NCI-H2171 (cell line): ENCODE measurements around the gene RILPL2.
"Not testable (repeated sequence)": the region's sequence is repeated elsewhere in the genome, so short reads cannot be mapped to it uniquely, and the experiment has no call there.

Experiments used
- DNase-seq: peaks from one replicate; lab custom pipeline; 2025; lab: John Stamatoyannopoulos, UW

The RILPL2 gene

DNA sequence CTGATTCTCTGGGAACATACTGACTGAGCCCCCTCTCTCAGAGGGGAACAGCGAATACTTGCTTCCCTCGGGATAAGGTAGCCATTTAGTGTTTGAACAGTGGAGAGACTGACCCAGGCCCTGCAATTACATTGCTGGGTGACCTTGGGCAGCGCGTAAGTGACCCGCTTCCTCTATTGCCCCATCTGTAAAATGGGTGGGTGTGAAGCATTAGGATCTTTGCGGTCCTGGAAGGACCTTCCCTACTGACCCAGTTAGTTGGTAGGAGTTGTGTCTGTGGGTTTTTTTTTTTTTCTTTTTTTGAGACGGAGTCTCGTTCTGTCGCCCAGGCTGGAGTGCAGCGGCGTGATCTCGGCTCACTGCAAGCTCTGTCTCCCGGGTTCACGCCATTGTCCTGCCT is 53.8 kb downstream of the RILPL2 start:
- no peak for DNase-seq

DNA sequence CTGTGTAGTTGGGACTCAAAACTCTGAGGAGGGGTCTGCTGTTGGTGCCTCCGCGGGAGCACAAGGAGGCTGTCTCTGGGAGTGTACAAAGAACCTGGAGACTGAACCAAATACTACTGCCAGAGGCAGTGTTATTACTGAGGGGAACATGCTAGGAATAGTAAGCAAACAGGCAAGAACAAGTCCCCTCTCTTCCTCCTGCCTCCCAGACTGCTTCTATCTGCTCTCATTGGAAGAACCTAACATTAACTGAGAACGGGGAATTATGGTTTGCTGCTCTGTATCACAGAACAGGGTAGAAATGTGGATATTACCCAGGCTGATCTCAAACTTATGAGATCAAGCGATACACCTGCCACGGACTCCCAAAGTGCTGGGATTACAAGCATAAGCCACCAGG is 57.1 kb downstream of the RILPL2 start:
- DNase-seq, result no peak

DNA sequence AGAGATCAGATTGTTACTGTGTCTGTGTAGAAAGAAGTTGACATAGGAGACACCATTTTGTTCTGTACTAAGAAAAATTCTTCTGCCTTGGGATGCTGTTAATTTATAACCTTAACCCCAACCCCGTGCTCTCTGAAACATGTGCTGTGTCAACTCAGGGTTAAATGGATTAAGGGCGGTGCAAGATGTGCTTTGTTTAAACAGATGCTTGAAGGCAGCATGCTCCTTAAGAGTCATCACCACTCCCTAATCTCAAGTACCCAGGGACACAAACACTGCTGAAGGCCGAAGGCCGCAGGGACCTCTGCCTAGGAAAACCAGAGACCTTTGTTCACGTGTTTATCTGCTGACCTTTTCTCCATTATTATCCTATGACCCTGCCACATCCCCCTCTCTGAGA is 64.1 kb downstream of the RILPL2 start:
- DNase-seq, result not testable (repeated sequence)

DNA sequence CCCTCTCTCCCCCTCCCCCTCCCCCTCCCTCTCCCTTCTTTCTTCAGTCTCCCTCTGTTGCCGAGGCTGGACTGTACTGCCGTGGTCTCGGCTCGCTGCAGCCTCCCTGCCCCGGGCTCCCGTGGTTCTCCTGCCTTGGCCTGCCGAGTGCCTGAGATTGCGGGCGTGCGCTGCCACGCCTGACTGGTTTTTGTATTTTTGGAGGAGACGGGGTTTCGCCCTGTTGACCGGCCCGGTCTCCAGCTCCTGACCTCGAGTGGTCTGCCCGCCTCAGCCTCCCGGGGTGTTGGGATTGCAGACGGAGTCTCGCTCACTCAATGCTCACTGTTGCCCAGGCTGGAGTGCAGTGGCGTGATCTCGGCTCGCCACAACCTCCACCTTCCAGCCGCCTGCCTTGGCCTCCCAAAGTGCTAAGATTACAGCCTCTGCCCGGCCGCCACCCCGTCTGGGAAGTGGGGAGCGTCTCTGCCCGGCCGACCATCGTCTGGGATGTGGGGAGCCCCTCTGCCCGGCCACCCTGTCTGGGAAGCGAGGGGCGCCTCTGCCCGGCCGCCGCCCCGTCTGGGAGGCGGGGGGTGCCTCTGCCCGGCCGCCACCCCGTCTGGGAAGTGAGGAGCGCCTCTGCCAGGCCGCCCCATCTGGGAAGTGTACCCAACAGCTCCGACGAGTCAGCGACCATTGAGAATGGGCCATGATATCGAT is 64.7 kb downstream of the RILPL2 start:
- DNase-seq, result not testable (repeated sequence)

DNA sequence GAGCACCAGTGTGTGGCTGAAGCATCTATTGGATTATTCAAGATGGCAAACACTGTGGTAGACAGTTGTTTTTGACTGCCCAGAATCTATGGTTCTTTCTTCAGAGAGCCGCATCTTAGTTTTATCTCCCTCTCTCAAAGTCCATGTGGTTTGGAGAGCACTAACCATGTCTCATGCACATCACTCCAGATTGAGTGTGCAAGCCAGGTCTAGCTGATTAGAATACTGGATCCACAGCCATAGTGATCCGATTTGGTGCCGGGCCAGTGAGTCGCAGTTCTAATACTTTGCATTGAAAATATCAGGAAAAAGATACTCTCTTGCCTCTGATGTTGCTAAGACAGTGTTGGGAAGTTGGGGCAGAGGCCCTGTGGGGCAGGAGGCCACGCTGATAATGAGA is 67.3 kb downstream of the RILPL2 start:
- no peak for DNase-seq

DNA sequence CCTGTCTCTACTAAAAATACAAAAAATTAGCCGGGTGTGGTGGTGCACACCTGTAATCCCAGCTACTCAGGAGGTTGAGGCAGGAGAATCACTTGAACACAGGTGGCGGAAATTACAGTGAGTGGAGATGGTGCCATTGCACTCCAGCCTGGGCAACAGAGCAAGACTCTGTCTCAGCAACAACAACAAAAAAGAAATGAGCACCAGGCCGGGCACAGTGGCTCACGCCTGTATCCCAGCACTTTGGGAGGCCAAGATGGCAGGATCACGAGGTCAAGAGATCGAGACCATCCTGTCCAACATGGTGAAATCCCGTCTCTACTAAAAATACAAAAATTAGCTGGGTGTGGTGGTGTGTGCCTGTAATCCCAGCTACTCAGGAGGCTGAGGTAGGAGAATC is 68.1 kb downstream of the RILPL2 start:
- not testable (repeated sequence) for DNase-seq

DNA sequence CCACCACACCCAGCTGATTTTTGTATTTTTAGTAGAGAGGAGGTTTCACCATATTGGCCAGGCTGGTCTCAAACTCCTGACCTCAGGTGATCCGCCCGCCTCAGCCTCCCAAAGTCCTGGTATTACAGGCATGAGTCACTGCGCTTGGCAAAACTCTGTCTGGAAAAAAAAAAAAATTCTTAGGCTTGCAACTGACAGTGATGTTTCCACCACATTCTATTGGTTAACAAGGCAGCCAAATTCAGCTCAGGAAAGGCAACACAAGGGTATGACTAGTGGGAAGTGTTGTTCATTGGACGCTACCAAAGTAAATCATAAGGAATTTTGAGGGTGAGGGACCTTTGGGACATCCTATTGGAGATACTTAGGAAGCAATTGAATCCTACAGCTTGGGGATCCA is 69.0 kb downstream of the RILPL2 start:
- DNase-seq, result no peak
